NCI-H1092 (cell line): ENCODE results near the gene ZNF416.

Source experiments
- DNase-seq: peaks from one replicate; lab custom pipeline; 2025; lab: John Stamatoyannopoulos, UW

Gene ZNF416

DNA sequence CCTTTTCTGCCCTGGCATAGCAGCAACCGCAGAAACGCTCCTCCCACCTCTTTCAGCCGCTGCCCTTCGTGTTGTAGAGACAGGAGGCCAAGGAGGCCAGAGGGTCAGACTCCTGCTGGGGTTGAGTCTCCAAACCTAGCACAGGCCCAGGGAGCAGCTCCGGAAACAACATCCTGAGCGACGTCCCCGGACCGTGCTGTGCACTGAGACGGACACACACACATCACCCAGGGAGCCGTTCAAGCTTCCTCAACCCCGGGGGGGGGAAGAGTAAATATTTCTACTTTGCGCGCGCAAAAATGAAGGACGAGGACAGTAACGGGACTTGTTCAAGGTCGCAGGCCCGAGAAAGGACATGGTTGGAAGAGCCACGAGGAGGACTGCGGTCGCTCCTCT is 19.7 kb downstream of the ZNF416 start:
- no peak for DNase-seq

DNA sequence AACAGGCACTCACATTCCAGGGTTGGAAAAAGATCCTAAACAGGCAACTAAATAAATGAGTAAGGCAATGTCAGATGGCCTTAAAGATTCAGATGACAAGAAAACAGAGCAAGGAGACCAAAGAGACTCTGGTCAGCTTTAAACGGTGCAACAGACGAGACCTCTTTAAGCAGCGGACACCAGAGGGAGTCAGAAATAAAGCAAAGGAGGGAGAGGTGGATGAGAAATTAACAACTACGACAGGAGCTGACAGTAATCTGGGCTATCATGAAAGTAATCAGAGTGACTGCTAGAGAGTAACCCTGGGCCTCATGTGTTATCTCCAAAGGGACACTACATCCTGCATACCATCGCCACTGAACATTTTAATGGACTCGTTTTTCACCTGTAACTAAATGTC is 20.2 kb downstream of the ZNF416 start:
- no peak for DNase-seq

- DNase-seq = no peak
Observed at GRCh38 chr19:57557659-57558058, 21.1 kb downstream of the ZNF416 start.

DNA sequence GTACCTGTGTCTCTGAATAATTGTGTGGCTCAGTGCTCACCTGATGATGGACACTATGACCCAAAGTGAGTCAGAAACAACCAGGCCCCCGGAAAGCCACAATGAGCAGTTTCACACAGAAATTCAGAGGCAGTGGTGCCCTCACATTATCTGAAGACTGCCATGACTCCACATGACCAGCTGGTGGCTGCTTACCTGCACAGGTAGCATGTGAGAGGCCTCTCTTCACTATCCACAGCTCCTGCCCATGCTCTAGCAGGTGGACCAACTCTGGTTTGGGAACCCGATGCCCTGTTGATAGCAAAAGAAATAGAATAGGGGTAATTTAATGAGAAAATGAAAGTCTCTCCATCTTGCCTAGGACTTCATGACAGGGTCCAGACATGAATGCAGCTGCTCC is 26.3 kb downstream of the ZNF416 start:
- no peak for DNase-seq

DNA sequence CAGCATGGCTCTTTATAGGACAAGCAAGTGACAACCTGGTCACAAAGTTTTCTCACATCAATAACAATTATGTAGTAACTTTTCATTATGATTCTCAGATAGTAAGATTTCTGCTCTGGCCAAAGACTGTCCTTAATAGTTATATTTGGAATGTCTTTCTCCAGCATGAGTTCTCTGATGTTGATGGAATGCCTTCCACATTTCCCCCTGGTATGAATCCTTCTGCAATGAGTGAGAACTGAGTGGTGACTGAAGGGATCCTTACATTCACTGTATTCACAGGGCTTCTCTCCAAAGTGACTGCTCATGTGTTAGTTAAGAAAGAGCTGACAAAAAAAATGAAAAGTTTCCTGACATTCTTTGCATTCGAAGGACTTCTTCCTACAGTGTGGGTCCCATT is 32.2 kb downstream of the ZNF416 start:
- no peak for DNase-seq

DNA sequence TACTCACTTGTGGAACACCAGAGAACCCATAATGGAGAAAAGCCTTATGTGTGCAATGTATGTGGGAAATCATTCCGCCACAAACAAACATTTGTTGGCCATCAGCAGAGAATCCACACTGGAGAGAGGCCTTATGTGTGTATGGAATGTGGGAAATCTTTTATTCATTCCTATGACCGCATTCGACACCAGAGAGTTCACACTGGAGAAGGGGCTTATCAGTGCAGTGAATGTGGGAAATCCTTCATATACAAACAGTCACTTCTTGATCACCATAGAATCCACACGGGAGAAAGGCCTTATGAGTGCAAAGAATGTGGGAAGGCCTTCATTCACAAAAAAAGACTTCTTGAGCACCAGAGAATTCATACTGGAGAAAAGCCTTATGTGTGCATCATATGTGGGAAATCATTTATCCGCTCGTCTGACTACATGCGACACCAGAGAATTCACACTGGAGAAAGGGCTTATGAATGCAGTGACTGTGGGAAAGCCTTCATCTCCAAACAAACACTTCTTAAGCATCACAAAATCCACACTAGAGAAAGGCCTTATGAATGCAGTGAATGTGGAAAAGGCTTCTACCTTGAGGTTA is 40.7 kb downstream of the ZNF416 start:
- DNase-seq = no peak

DNA sequence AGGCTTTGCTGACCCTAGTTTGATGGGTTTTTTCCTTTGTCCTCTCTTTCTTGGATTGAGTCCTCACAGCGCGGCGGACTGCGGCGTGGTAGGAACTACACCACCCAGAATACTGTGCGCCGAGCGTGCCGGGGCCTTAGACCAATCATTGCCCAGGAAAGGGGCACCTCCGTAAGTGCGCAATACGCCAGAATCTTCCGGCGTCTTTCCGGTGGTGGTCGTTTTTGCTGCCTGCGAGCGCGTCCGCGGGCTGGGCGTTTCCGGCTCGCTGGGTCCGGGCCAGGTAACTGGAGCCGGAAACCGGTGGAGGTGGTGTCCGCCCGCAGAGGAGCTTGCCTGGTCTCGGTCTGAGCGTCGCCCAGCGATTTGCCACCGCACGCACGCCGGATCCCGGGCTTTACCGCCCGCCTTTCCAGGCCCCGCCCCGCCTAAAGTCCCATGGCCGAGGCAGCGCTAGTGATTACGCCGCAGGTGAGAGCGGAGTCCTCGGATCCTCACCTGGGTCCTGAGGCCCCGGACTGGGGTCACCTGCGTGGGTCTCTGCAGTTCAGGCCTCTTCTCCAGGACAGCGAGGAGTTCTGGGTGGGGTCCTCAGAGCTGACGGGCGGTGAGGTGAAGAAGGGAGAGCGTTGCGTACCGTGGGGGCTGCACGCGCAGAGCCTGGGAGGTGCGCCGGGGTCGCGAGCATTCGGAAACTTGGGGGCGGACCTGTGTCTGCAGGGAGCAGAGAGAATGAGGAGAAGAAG is 51.4 kb downstream of the ZNF416 start, which contains the start of gene ZNF549:
Gene ZNF549, plus strand, starts transcription at position 221 of the 746 bp plus-strand sequence. Its CDS starts 218 bp downstream, at position 439.
- DNase-seq = peak; percentile 83
